ENCODE data around the gene SCN8A. TPM values are rescaled to one million over a fixed set of nuclear protein-coding genes. Genes with fewer than 3 reads are reported as not detected.

The SCN8A gene
- total and polyA plus RNA-seq, 2 donors (not counting 3 experiments of a cell fraction or from before 2014, with no cell fraction given) = 9.4 to 20.4 TPM

DNA sequence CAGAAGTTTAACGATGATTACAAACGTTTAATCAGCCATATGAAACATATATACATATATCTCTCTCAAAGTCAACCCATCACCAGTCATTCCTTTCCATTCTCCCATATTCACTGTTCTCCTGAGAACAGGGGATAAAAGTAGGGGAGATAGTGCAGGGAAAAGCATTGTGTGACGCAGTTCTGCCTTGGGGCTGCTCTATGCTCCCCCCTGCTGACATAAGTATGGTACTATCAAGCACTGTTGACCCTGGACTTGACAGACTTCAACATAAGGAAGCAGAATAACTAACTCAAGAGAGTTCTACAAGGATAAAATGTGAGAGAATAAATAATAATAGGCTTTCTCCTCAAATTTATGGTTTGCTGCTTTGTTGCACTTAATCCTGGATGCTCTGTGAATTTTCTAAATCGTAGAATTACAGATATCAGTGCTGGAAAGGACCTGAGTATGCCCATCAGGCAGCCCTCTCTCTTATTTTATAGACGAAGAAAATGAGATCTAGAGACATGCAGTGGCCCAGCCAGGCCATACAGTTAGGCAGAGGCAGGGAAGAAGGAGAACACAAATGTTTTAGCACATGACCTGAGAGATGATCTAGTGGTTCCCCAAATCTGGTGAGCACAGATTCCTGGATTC, 87.2 kb downstream of the SCN8A start:
- H3K4me3 ChIP-seq (replicated peaks in 1 of 3; ENCODE audit: insufficient read depth in 1 of 3, low read depth in 1 of 3, low read length in 3 of 3) = no peak overlapping the region
- dilution Hi-C loops (cut with MboI; ENCODE audit: extremely low pct_ligation_motif_present, low sequenced_read_pairs) (no loop called here), intact Hi-C loops (cut with micrococcal nuclease) (loop anchor here (1.0 to 5.0 kb wide), 4 partner anchors 87 to 256 kb away; partner anchors contain the start of genes SCN8A and SLC4A8)
- TF ChIP-seq, protein P1, sequence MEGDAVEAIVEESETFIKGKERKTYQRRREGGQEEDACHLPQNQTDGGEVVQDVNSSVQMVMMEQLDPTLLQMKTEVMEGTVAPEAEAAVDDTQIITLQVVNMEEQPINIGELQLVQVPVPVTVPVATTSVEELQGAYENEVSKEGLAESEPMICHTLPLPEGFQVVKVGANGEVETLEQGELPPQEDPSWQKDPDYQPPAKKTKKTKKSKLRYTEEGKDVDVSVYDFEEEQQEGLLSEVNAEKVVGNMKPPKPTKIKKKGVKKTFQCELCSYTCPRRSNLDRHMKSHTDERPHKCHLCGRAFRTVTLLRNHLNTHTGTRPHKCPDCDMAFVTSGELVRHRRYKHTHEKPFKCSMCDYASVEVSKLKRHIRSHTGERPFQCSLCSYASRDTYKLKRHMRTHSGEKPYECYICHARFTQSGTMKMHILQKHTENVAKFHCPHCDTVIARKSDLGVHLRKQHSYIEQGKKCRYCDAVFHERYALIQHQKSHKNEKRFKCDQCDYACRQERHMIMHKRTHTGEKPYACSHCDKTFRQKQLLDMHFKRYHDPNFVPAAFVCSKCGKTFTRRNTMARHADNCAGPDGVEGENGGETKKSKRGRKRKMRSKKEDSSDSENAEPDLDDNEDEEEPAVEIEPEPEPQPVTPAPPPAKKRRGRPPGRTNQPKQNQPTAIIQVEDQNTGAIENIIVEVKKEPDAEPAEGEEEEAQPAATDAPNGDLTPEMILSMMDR (IDR thresholded peaks at IDR 0.05; ENCODE audit: extremely low read depth in 1 of 2, insufficient read depth in 1 of 2, low read depth in 1 of 2, low read length in 2 of 2) = peak; percentile 76 to 83
- TF ChIP-seq MYC (IDR thresholded peaks at IDR 0.05; ENCODE audit: low read depth, low read length) = no peak
- peak; percentile 73 for DNase-seq (ENCODE audit: low read depth, low spot score)
- no peaks in the 10 kb centered on the region for H3K36me3 ChIP-seq (ENCODE audit: control insufficient read depth in 2 of 2, extremely low read depth in 1 of 2, insufficient read depth in 2 of 2, low read length in 2 of 2)
- ChIA-PET CTCF (interaction anchor here (0.7 to 1.7 kb wide), 3 partner anchors 10 to 197 kb away, joined by 3 to 7 read pairs (median 3); no protein-coding TSS in a partner anchor), POLR2A (no interaction called here)
- BruUV-seq (replicated peaks) = no TSS peak
- FAIRE-seq = peak; percentile 73
- H3K27ac ChIP-seq (ENCODE audit: insufficient read depth, low read depth, low read length) = no peak overlapping the region
- H3K4me2 ChIP-seq (ENCODE audit: insufficient read depth, low read length) = no peak overlapping the region
- H3K79me2 ChIP-seq (ENCODE audit: control insufficient read depth, insufficient read depth, low read length) = no peaks in the 10 kb centered on the region
- H3K27me3 ChIP-seq (ENCODE audit: control insufficient read depth in 2 of 2, insufficient read depth in 2 of 2, low read length in 2 of 2) = no peaks in the 10 kb centered on the region
- H3K9me3 ChIP-seq (replicated peaks; ENCODE audit: control insufficient read depth, insufficient read depth, low read length) = no peaks in the 10 kb centered on the region
- peaks cover 3% of the 10 kb centered on the region for H3K4me1 ChIP-seq (ENCODE audit: control insufficient read depth, extremely low read depth, insufficient read depth, low read length)
- H2AFZ ChIP-seq (ENCODE audit: low read depth, low read length) = no peak overlapping the region
- H4K20me1 ChIP-seq (replicated peaks; ENCODE audit: control insufficient read depth, extremely low read depth, insufficient read depth, low read length) = no peaks in the 10 kb centered on the region
- no peak overlapping the region for H3K9ac ChIP-seq (replicated peaks; ENCODE audit: extremely low read depth, insufficient read depth, low read length)
- H3K9me1 ChIP-seq (replicated peaks; ENCODE audit: control insufficient read depth, extremely low read depth, insufficient read depth, low read length) = no peaks in the 10 kb centered on the region

- CTCF ChIA-PET = interaction anchor here (1.1 to 1.7 kb wide), 5 partner anchors 11 to 192 kb away, joined by 3 to 5 read pairs (median 4); partner anchors contain the start of gene SCN8A
- intact Hi-C loops (cut with micrococcal nuclease) = loop anchor here (10.0 kb wide), 1 partner anchor 192 kb away; no protein-coding TSS in a partner anchor
Measured at GRCh38 chr12:51682981-51683380, 91.9 kb downstream of the SCN8A start.

More at GRCh38 chr12:51682981-51683380, 91.9 kb downstream of the SCN8A start:
- BruUV-seq (replicated peaks) = no TSS peak
- no peak overlapping the region for H3K4me2 ChIP-seq (ENCODE audit: insufficient read depth, low read length)
- H4K20me1 ChIP-seq (replicated peaks; ENCODE audit: control insufficient read depth, extremely low read depth, insufficient read depth, low read length) = no peaks in the 10 kb centered on the region
- no peaks in the 10 kb centered on the region for H3K36me3 ChIP-seq (ENCODE audit: control insufficient read depth in 2 of 2, extremely low read depth in 1 of 2, insufficient read depth in 2 of 2, low read length in 2 of 2)
- DNase-seq (ENCODE audit: low read depth, low spot score) = no peak
- peaks cover 11% of the 10 kb centered on the region for H3K79me2 ChIP-seq (ENCODE audit: control insufficient read depth, insufficient read depth, low read length)
- H3K27ac ChIP-seq (ENCODE audit: insufficient read depth, low read depth, low read length) = no peak overlapping the region
- H2AFZ ChIP-seq (ENCODE audit: low read depth, low read length) = peak overlapping the region; percentile 87
- dilution Hi-C loops (cut with MboI; ENCODE audit: extremely low pct_ligation_motif_present, low sequenced_read_pairs) = no loop called here
- no peak overlapping the region for H3K4me3 ChIP-seq (replicated peaks in 1 of 3; ENCODE audit: insufficient read depth in 1 of 3, low read depth in 1 of 3, low read length in 3 of 3)
- POLR2A ChIA-PET = interaction anchor here (1.5 kb wide), 1 partner anchor 9 kb away, joined by 4 read pairs; no protein-coding TSS in a partner anchor
- no peaks in the 10 kb centered on the region for H3K27me3 ChIP-seq (ENCODE audit: control insufficient read depth in 2 of 2, insufficient read depth in 2 of 2, low read length in 2 of 2)
- TF ChIP-seq, protein P1 (IDR thresholded peaks at IDR 0.05; ENCODE audit: extremely low read depth in 1 of 2, insufficient read depth in 1 of 2, low read depth in 1 of 2, low read length in 2 of 2) = no peak
- TF ChIP-seq MYC (IDR thresholded peaks at IDR 0.05; ENCODE audit: low read depth, low read length) = no peak
- no peak for TF ChIP-seq EZH2 (IDR thresholded peaks at IDR 0.05; ENCODE audit: borderline replicate concordance, low read depth, low read length, severe bottlenecking)
- no peak for TF ChIP-seq FOS (IDR thresholded peaks at IDR 0.05; ENCODE audit: borderline replicate concordance, insufficient read depth, low read length)
- TF ChIP-seq JUN (IDR thresholded peaks at IDR 0.05; ENCODE audit: borderline replicate concordance, insufficient read depth, insufficient read length, low read depth) = no peak
- TF ChIP-seq GATA2 (IDR thresholded peaks at IDR 0.05; ENCODE audit: insufficient read depth, insufficient read length, low read depth, low read length) = no peak
- TF ChIP-seq POLR2AphosphoS5 (IDR thresholded peaks at IDR 0.05; ENCODE audit: insufficient read depth, low read depth, low read length) = no peak
- TF ChIP-seq POLR2A (IDR thresholded peaks at IDR 0.05; ENCODE audit: low read depth, low read length) = no peak
- no peak for TF ChIP-seq MAX (IDR thresholded peaks at IDR 0.05; ENCODE audit: insufficient read depth, insufficient read length)
- H3K9ac ChIP-seq (replicated peaks; ENCODE audit: extremely low read depth, insufficient read depth, low read length) = no peak overlapping the region
- H3K9me1 ChIP-seq (replicated peaks; ENCODE audit: control insufficient read depth, extremely low read depth, insufficient read depth, low read length) = no peaks in the 10 kb centered on the region
- no peaks in the 10 kb centered on the region for H3K9me3 ChIP-seq (replicated peaks; ENCODE audit: control insufficient read depth, insufficient read depth, low read length)
- H3K4me1 ChIP-seq (ENCODE audit: control insufficient read depth, extremely low read depth, insufficient read depth, low read length) = peaks cover 38% of the 10 kb centered on the region
- FAIRE-seq = no peak

All from endothelial cell of umbilical vein (primary cell).